DND-41 (cell line): ENCODE measurements around the gene PUS3.

Experiments used
- EZH2 ChIP-seq: IDR thresholded peaks from 3 replicates; pipeline ENCODE4 v1.6.1; 2012; ENCODE audit warnings: borderline replicate concordance, low read depth, mild to moderate bottlenecking, moderate library complexity, low read length, inconsistent platforms; ENCODE audit not compliant: severe bottlenecking
- TF ChIP-seq, protein P1 (sequence below): IDR thresholded peaks from 2 replicates; pipeline ENCODE4 v1.5.1; 2012; ENCODE audit warnings: borderline replicate concordance, low read length, moderate library complexity, mild to moderate bottlenecking; ENCODE audit not compliant: poor library complexity, severe bottlenecking; ENCODE audit errors: extremely low read depth

DNA sequence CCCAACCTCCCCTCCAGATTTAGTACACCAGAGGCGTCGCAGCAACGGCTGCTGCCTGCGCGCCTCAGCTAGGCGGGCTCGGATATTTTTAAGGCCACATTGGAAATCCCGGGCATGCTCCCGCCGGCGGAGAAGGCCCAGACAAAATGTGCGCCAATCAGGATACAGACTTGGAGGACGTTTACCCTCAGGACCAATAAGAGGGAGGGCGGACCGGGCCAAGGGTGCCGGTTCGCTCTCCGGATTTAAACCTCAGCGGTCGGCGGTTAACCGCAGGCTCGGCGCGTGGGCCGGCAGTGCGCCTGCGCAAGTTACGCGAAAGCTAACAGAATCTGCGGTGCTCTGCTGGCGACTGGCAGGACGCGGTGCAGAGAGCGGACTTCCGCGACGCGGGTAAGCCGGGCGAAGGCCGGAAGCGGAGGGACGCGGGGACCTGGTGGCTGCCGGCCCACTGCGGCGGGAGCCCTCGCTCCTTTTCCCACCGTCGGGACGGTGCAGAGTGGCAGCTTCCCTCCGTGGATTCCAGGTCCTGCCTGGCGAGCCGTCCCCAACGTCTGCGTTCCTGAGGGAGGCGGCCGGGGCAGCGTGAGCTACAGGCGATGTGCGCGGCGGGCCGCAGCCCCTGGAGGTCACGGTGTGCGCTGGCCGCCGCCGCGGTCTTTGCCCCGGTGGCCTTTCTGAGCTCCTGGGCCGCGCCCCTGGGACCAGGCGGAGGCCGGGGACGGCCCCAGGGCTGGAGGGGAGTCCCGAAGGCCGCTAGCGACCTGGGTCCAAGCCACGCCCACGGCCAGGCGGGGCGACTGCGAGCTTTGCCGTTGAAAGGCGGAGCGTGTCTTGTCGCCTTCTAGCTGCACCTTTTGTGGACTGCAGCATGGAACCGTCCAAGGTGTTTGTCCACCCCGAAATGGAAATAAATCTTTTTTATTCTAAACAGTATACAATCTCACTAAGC is 15.4 kb downstream of the PUS3 start, which contains the start of gene HYLS1:
- TF ChIP-seq, protein P1, sequence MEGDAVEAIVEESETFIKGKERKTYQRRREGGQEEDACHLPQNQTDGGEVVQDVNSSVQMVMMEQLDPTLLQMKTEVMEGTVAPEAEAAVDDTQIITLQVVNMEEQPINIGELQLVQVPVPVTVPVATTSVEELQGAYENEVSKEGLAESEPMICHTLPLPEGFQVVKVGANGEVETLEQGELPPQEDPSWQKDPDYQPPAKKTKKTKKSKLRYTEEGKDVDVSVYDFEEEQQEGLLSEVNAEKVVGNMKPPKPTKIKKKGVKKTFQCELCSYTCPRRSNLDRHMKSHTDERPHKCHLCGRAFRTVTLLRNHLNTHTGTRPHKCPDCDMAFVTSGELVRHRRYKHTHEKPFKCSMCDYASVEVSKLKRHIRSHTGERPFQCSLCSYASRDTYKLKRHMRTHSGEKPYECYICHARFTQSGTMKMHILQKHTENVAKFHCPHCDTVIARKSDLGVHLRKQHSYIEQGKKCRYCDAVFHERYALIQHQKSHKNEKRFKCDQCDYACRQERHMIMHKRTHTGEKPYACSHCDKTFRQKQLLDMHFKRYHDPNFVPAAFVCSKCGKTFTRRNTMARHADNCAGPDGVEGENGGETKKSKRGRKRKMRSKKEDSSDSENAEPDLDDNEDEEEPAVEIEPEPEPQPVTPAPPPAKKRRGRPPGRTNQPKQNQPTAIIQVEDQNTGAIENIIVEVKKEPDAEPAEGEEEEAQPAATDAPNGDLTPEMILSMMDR, result peak; percentile 34
- TF ChIP-seq EZH2, result no peak
